HG02588 (cell line): ENCODE data around the gene BSN.
"Not testable (repeated sequence)": the region's sequence is repeated elsewhere in the genome, so short reads cannot be mapped to it uniquely, and the experiment has no call there.

ENCODE experiments used
- ATAC-seq: cut with Tn5 transposase; IDR thresholded peaks from one replicate; pipeline ENCODE4 v1.9.1; 2021; ENCODE audit warnings: mild to moderate bottlenecking, moderate library complexity; ENCODE audit not compliant: unreplicated experiment

The BSN gene

GRCh38 chr3:49535971-49536874, 18.1 kb upstream of the BSN start:
- ATAC-seq = no peak

DNA sequence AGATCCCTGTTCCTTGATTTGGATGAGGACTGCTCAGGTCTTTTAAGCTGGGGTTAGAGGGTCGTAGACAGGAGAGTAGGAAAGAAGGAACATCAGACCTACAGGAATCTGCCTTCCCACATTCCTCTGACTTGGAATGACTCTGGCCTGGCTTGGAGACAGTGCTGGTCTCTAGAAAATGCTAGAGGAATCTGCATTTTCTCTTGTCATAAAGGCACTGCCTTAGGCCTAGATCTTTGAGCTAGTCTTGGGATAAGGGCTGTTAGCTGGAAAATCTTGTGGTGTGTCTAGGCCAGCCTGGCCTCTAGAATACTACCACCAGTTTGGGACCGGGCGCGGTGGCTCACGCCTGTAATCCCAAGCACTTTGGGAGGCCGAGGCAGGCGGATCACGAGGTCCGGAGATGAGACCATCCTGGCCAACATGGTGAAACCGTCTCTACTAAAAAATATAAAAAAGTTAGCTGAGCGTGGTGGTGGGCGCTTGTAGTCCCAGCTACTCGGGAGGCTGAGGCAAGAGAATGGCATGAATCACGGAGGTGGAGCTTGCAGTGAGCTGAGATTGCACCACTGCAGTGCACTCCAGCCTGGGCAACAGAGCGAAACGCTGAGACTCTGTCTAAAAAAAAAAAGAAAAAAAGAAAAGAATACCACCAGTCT, 17.3 kb upstream of the BSN start:
- no peak for ATAC-seq

GRCh38 chr3:49539659-49540560, 14.4 kb upstream of the BSN start:
- peak; percentile 92 for ATAC-seq

DNA sequence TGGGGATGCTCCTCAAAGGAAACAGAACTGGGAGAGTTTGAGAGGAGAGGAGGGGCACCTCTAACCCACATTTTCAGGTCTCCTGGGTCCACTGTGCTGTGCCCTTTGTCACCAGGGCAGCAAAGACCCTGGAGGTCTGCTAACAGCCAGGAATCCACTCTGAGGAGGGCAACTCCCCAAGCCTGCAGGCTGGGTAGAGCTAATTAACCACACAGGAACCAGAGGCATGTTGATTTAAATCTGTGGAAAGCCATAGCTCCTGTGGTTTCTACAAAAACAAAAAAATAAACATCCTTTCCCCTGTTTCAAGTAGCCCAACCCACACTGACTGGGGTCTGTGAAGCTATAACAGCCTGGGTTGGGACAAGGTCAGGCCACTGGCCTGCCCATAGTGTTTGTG, 2.2 kb upstream of the BSN start:
- no peak for ATAC-seq

- no peak for ATAC-seq
Observed at GRCh38 chr3:49553324-49553691, 969 bp upstream of the BSN start.

DNA sequence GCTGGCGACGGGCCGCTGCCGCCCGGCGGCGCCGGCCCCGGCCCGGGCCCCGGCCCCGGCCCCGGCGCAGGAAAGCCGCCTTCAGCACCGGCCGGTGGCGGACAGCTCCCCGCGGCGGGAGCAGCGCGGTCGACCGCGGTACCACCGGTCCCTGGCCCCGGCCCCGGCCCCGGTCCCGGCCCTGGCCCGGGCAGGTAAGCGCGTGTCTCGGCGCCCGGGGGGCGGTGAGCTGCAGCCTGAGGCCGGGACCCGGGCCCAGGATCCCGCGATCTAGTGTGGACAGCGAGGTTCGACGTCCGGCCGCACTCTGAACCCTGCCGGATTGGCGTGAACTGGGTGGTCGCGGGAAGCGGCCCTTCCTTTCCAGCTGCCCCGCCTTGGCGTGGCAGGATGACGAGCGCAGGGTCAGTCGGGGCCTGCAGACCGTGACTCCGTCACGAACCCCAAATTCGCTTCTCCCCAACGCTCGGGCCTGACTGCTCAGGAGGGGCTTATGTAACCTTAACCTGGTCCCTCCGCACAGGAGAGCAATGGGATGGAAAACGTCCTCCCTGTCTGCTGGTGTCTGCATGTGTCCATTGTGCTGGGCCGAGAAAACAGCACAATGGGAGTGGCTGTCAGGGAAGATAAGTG, 472 bp downstream of the BSN start:
- peak; percentile 62 for ATAC-seq

DNA sequence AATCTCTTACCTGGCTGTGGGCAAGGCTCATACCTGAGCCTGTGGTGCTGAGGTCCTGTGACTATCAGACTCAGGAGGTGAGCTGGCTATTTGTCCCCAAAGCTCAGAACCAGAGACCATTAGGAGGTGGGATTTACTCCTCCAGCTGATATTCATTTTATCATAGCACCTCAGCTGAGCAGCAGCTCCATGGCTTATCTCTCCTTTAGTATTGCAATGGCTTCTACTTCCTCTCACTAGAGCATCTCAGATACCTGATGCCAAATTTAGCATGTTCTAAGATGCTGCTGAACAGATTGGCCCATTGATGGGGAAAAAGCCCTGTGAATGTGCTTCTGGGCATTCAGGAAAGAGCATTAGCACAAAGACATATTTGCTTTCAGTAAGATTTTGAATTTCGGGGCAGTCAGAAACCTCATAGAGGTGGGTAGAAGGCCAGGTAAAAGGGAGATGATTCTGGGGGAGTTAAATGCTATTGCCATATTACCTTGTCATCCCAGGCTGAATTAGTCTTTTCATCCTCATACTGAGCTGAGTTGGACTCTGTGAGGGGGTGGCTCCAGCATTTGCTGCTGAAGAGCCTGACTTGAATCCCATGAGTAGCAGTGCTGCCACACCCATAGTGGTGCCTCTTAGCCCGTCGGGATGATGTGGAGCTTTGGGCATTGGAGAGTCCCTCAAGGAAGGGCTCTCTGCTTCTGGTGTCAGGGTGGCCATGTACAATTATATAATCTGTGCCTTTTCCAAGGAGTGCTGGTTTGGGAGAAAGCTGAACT, 2.4 kb downstream of the BSN start:
- no peak for ATAC-seq

- ATAC-seq = no peak
Observed at GRCh38 chr3:49563040-49563578, 8.8 kb downstream of the BSN start.

GRCh38 chr3:49563766-49564165, 9.5 kb downstream of the BSN start:
- ATAC-seq = no peak

DNA sequence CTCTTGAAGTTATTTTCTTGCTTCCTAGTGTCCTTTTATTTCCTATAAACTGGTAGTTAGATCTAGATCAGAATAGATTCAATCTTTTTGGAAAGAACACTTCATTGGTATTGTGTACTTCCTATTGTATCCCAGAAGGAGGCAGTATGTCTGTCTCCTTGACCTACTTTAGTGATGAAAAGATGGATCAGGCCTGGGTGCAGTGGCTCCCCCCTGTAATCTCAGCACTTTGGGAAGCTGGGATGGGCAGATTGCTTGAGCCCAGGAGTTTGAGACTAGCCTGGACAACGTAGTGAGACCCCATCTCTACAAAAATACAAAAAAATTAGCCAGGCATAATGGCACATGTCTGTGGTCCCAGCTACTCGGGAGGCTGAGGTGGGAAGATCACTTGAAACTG, 12.0 kb downstream of the BSN start:
- ATAC-seq = no peak

DNA sequence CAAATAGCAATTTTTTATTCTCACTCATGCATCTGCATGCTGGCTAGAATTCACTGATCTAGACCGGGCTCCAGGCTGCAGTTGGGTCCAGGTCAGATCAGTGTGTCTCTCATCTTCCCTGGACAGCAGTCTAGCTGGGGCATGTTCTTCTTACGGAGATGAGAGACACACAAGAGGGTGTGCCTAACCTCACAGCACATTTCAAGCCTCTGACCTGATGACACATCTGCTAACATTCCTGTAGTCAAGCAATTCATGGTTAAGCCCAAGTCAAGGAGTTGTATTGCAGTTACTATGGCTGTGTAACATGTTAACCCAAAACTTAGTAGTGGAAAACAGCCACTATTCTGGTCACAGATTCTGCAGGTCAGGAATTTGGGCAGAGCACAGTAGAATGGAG, 13.1 kb downstream of the BSN start:
- ATAC-seq = no peak

- no peak for ATAC-seq
Observed at GRCh38 chr3:49568965-49569364, 14.7 kb downstream of the BSN start.

DNA sequence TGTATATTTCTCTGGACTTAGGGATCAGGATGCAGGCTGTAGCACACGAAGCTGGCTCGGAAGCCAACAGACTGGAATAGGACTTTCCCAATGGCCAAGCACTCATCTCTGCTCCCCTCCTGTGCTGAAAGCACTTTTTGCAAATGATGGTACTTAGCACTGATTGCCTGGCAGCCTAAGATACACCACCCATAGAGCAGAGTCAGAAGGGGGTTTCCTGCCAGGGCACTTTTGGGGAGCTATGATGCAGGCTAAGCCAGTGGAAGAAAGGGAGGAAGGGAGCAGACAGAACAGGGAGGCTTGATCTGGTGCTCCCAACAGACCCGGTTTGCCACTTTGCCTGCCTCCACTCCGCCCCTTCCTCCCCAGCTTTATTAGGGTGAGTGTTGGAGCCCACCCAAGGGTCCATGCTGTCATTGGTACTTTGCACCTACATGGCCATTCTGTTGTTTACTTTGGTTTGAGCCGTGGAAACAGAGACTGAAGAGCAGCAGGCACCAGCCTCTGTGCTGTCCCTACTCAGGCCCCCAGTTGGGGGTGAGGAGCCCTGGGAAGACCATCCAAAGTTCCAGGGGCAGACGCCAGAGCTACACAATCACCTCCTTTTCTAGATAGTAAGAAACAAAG, 15.9 kb downstream of the BSN start:
- no peak for ATAC-seq

GRCh38 chr3:49582177-49582576, 27.9 kb downstream of the BSN start:
- no peak for ATAC-seq

- not testable (repeated sequence) for ATAC-seq
Observed at GRCh38 chr3:49585261-49585755, 31.0 kb downstream of the BSN start.

- ATAC-seq = no peak
Observed at GRCh38 chr3:49591615-49592014, 37.3 kb downstream of the BSN start.

DNA sequence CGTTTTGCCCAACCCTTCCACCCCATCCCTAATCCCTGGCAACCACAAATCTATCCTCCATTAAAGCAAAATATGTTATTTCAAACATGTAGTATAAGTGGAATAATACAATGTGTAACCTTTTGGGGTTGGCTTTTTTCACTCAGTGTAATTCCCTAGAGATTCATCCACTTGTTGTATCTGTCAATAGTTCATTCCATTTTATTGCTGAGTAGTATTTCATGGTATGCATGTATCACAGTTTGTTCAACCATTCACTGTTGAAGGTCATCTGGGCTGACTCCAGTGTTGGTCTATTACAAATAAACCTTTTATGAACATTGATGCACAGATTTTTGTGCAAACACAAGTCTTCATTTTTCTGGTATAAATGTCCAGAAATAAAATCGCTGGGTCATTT, 38.8 kb downstream of the BSN start:
- ATAC-seq = no peak

DNA sequence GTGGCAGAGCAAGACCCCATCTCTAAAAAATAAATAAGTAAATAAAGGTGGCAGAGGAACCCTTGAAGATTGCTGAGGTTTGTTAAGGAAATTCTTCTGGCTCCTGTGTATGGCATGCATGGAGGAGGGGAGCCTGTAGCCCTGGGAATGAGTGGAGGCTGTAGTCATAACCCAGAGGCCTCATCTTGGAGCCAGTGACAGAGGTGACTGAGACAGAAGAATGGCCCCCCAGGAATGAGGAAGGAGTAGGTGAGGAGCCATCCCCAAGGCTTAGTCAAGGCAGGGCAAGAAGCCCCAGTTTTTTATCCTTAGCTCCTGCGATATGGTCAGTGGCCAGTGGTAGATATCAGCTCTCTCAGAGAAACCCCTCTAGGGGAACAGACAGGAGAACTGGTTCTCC, 46.5 kb downstream of the BSN start:
- no peak for ATAC-seq

- ATAC-seq = no peak
Observed at GRCh38 chr3:49601358-49602048, 47.2 kb downstream of the BSN start.
